ENCODE data around the gene ALG14.
A peak's percentile ranks its signal among the peaks of the same experiment; 100 is the strongest.
"Not testable (repeated sequence)": the region's sequence is repeated elsewhere in the genome, so short reads cannot be mapped to it uniquely, and the experiment has no call there.

Gene ALG14

DNA sequence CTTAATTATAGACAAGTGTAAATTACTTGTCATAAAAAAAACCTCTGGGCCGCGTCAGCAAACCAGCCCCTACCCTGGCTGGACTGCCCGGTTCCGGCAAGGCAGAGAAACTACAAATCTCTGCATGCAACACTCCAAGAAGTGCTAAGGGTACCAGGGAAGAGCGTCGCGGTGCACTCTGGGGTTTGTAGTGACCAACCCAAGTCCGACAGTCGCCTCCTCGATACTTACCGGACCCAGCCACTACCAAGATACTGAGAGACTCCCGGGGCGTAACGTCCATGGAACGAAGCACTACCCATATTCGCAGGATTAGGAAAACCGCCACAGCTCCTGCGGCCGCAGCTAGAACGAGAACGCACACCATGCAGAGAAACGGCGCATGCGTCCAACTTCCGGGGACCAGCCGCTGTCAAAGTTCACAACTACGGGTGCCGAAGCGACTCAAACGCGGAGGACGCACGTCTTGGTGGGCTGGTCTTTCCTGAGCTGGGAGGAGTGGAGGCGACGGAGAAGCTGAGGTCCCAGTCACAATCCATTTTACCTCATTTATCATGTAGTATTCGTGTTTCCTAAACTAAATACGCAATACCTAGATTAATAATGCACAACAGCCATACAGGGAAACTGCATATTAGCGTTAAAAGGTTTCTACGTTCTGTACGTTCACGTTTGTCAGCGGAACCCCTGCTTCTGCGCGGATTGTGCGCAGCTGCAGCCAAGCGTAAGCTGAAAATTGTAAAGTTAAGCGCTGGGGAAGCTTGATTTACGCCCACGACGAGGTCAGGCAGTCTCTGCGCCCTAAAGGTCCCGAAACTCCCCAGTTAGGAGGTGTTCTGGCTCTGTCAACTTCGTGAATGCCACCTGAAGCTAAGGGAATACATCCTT is at the start of gene ALG14:
ALG14 (minus strand) TSS at position 420 of the 888 bp plus-strand sequence; CDS start at position 367, 53 bp downstream.
- DNase-seq, result peak; percentile 90

DNA sequence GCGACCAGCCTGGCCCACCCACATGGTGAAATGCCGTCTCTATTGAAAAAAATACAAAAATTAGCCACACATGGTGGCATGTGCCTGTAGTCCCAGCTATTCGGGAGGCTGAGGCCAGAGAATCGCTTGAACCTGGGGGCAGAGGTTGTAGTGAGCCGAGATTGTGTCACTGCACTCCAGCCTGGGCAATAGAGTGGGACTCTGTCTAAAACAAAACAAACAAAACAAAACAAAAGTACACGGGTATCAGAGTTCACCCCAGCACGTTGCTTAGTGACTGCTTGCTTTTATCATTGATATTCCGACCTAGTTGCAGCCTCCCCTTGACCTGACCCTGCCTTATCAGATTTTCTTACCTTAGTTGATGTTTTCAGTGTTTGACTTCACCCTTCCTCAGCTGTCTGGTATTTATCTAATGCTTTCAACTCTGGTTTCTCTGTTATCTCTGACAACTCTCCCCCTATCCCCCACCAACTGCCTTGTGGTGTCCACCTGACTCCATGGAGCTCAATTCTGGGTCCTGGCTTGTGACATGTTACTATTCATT is 49.5 kb upstream of the ALG14 start:
- DNase-seq, result no peak

- no peak for DNase-seq
These were observed 46.5 kb upstream of the ALG14 start for GRCh38 chr1:95119273-95119672.

- DNase-seq, result no peak
These were observed 46.0 kb upstream of the ALG14 start for GRCh38 chr1:95118710-95119109.

DNA sequence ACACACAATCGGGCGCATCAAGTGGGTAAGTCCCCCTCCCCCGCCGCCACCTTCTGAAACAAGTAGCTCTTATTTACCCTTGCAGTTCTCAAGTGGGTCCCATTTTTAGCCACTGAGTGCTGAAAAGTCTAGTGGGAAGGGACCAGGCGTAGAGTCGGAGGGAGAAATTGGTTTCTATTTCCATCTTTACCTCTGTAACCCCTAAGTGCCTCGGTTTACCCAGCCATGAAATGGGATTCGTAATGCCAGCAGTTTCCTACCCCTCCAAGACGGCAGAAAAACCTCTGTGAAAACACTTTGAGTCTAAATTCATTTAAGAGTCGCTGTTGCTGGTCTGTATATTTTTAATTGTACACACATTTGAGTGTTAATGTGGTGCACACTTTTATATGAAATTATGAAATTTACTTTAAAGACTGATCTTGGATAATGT is 45.3 kb upstream of the ALG14 start:
- DNase-seq, result no peak

DNA sequence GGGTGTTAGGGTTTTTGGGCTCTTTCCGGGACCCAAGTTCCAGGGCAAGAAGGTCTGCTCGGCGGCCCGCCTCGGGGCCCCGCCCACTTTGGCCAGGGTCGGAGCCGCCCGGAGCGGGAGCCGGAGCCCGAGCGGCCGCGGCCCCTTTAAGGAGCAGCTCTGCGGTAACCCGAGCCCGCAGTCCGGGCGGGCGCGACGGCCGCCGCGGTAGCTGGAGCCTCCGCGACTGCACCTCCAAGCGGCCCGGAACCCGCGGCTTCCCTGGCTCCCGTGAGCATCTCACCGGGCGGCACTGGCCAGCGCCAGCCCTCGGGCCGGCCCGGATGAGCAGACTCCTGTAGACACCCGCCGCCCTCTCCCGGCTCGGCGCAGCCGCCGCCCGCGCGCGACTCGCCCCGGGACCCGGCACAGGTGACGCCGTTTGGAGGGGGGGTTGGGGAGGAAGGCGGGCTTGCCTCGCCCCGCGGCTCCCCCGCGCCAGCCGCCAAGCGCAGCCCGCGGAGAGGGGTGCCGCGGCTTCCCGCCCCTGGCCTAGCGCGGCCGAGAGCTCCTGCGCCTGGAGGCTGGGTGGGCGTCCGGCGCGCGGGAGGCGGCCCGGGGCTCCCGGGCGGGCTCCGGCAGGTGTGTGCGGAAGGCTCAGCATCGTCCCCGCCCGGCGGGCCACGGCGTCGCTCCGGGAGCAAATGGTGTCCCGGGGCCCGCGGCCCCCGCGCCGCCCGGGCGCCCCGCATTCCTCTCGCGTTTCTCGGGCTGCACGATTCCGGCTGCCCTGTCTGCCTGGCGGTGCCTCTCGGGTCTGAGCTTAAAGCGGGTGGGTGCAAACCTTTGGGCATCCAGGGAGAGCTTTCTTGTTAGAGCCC is 44.7 kb upstream of the ALG14 start, which contains the start of gene TLCD4:
TLCD4 (plus strand) TSS at position 149 of the 860 bp plus-strand sequence. CDS start 26,547 bp downstream, outside the sequence.
- no peak for DNase-seq

- peak; percentile 56 for DNase-seq
These were observed 43.9 kb upstream of the ALG14 start for GRCh38 chr1:95116580-95117206.

GRCh38 chr1:95115708-95116137 is 43.0 kb upstream of the ALG14 start:
- no peak for DNase-seq

DNA sequence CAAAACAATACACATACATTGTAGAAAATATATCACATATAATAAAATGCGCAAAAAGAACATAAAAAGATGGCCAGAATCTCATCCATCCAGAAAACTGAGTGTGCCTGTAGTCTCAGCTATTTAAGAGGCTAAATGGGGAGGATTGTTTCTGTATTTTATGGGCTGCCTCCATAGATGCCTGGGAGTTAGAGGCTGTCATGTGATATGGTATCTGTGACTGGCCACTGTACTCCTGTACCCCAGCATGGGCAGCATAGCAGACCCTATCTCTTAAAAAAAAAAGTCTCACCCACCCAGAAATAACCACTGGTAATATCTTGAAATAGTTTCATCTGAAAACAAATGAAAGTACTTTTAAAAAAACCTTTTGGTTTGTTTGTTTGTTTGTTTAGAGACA is 40.9 kb upstream of the ALG14 start:
- no peak for DNase-seq

- DNase-seq, result no peak
These were observed 38.3 kb upstream of the ALG14 start for GRCh38 chr1:95111014-95111413.

DNA sequence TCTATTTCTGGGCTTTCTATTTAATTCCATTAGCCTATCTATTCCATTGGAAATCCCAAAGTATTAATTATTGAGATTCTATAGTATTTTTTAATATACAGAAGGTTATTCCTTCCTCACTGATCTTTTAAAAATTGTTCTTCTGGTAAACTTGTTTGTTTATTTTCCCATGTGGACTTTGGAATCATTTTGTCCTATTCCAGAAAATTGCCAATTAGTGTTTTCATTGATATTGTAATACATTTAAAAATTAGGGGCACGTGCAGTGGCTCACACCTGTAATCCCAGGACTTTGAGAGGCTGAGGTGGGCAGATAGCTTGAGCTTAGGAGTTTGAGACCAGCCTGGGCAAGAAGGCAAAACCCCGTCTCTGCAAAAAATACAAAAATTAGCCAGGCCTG is 36.0 kb upstream of the ALG14 start:
- no peak for DNase-seq

GRCh38 chr1:95098196-95098595 is 25.4 kb upstream of the ALG14 start:
- no peak for DNase-seq

DNA sequence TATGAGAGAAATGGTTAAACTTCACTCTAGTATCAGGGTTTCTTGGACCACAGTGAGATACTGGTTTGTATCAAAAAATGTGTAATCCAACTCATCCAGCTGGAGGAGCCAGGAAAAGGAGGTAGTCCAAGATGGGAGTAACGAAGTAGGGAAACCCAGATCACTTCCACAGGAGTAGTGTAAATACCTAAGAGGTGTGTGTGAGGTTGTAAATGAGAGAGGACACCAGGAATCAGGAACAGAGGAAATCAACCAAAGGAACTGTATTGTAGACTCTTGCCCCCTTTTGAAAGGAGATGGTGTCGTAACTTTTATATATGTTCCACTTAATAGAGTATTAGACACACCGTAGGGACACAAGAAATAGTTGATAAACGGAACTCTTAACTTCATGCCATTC is 24.7 kb upstream of the ALG14 start:
- no peak for DNase-seq

GRCh38 chr1:95096218-95096841 is 23.6 kb upstream of the ALG14 start:
- no peak for DNase-seq

DNA sequence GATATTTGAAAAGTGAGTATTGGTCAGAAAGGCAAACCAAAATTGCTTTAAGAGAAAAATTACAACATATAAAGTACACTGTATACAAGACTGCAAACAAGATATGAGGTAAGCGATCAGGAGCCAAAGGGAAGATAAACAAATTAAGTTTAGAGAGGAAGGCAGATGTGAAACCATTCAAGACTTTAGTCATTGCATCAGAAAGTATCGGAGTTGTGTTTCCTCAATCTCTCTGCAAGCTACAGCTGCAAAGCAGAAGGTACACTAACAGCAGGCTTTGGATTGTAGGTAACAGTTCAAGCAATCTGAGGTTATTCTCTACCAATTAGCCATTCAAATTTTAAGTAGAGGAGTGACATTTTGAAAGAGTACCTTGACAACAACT is 23.1 kb upstream of the ALG14 start:
- no peak for DNase-seq

DNA sequence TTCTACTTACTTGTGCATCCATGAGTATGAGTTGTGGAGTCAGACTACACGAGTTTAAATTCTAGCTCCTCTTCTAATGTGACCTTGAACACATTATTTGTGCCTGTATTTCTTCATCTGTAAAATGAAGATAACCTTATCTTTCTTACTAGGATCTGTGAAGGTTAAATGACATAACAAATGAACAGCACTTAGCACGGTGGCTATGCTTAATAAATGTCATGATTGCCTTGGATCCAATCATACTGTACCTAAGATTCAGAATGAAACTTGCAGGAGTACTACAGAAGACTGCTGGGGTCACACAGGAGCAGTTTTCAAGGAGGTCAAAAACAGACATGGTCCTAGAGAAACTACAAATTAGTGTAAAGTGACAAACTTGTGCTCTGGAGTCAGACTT is 22.2 kb upstream of the ALG14 start:
- no peak for DNase-seq

DNA sequence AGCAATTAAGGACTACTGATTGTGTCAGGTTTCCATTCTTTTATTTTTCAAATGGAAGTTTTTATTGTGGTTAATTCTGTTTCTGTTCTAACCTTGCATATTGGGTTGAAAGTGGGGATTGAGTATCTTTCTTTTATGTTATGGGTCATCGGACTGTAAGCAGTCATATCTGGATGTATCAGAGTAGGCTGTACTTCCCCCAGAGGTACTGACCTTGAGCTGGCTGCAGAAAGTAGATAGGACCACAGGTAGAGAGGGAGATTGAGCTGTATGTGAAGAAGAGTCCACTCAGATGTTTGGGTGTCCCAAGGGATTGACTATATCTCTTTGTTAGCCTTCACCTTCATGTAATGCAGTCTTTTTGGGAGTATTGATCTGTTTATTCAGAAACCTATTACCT is 20.5 kb upstream of the ALG14 start:
- DNase-seq, result no peak

GRCh38 chr1:95092891-95093290 is 20.1 kb upstream of the ALG14 start:
- DNase-seq, result not testable (repeated sequence)

GRCh38 chr1:95091290-95091689 is 18.5 kb upstream of the ALG14 start:
- not testable (repeated sequence) for DNase-seq

- no peak for DNase-seq
These were observed 17.0 kb upstream of the ALG14 start for GRCh38 chr1:95089650-95090287.

- DNase-seq, result no peak
These were observed 15.6 kb upstream of the ALG14 start for GRCh38 chr1:95088303-95088702.
